Skeletal muscle satellite cell (primary cell): ENCODE data around the gene CYP4F12.

Experiments used
- H3K27me3 ChIP-seq: 2 replicates; pipeline ENCODE4 v1.7.0; 2013; ENCODE audit warnings: low read length; ENCODE audit not compliant: control insufficient read depth, insufficient read depth
- H3K36me3 ChIP-seq: 2 replicates; pipeline ENCODE4 v1.7.0; 2013; ENCODE audit warnings: mild to moderate bottlenecking, control low read depth, low read length; ENCODE audit not compliant: insufficient read depth
- H3K4me1 ChIP-seq: 2 replicates; pipeline ENCODE4 v1.7.0; 2013; ENCODE audit warnings: low read length; ENCODE audit not compliant: control insufficient read depth, insufficient read depth
- H3K4me2 ChIP-seq: 2 replicates; pipeline ENCODE4 v1.7.0; 2013; ENCODE audit warnings: mild to moderate bottlenecking, low read length
- H3K4me3 ChIP-seq: 2 replicates; pipeline ENCODE4 v1.7.0; 2013; ENCODE audit warnings: low read length
- H3K9ac ChIP-seq: 2 replicates; pipeline ENCODE4 v1.7.0; 2013; ENCODE audit warnings: mild to moderate bottlenecking, low read depth, low read length, moderate library complexity
- H3K9me3 ChIP-seq: replicated peaks from 2 replicates; pipeline ENCODE4 v1.7.0; 2013; ENCODE audit warnings: mild to moderate bottlenecking, control low read depth, low read length

The CYP4F12 gene

GRCh38 chr19:15721268-15721667, 48.4 kb downstream of the CYP4F12 start:
- H3K9ac ChIP-seq, result no peak overlapping the region
- H3K9me3 ChIP-seq, result peaks cover 3% of the 10 kb centered on the region
- no peaks in the 10 kb centered on the region for H3K36me3 ChIP-seq
- H3K4me3 ChIP-seq, result no peak overlapping the region
- H3K4me2 ChIP-seq, result no peak overlapping the region
- H3K27me3 ChIP-seq, result no peaks in the 10 kb centered on the region
- no peaks in the 10 kb centered on the region for H3K4me1 ChIP-seq

GRCh38 chr19:15722956-15723355, 50.1 kb downstream of the CYP4F12 start:
- no peaks in the 10 kb centered on the region for H3K27me3 ChIP-seq
- no peak overlapping the region for H3K9ac ChIP-seq
- no peak overlapping the region for H3K4me3 ChIP-seq

GRCh38 chr19:15727724-15728123, 54.8 kb downstream of the CYP4F12 start, which contains the start of gene OR10H2:
TSS of gene OR10H2 (plus strand) at chr19:15728024. CDS start at chr19:15728044, 20 bp downstream.
- Histone ChIP-seq H3K27me3 (no peaks in the 10 kb centered on the region), H3K36me3 (no peaks in the 10 kb centered on the region), H3K4me3 (no peak within 1 kb of the TSS), H3K4me1 (no peaks in the 10 kb centered on the region), H3K9me3 (no peaks in the 10 kb centered on the region), H3K4me2 (no peak within 1 kb of the TSS), H3K9ac (no peak within 1 kb of the TSS)

More at GRCh38 chr19:15722956-15723355, 50.1 kb downstream of the CYP4F12 start:
- Histone ChIP-seq H3K36me3 (no peaks in the 10 kb centered on the region), H3K9me3 (peaks cover 2% of the 10 kb centered on the region), H3K4me2 (no peak overlapping the region), H3K4me1 (no peaks in the 10 kb centered on the region)

GRCh38 chr19:15730538-15730937, 57.7 kb downstream of the CYP4F12 start:
- Histone ChIP-seq H3K4me2 (no peak overlapping the region), H3K27me3 (no peaks in the 10 kb centered on the region), H3K4me1 (no peaks in the 10 kb centered on the region)

GRCh38 chr19:15732388-15732787, 59.5 kb downstream of the CYP4F12 start:
- no peaks in the 10 kb centered on the region for H3K9me3 ChIP-seq
- H3K9ac ChIP-seq, result no peak overlapping the region
- no peaks in the 10 kb centered on the region for H3K4me1 ChIP-seq
- no peak overlapping the region for H3K4me3 ChIP-seq
- no peaks in the 10 kb centered on the region for H3K36me3 ChIP-seq
- no peak overlapping the region for H3K4me2 ChIP-seq
- H3K27me3 ChIP-seq, result no peaks in the 10 kb centered on the region

More at GRCh38 chr19:15730538-15730937, 57.7 kb downstream of the CYP4F12 start:
- Histone ChIP-seq H3K9ac (no peak overlapping the region), H3K36me3 (no peaks in the 10 kb centered on the region), H3K4me3 (no peak overlapping the region), H3K9me3 (no peaks in the 10 kb centered on the region)

- no peak overlapping the region for H3K4me2 ChIP-seq
- no peaks in the 10 kb centered on the region for H3K9me3 ChIP-seq
- no peaks in the 10 kb centered on the region for H3K4me1 ChIP-seq
- no peak overlapping the region for H3K9ac ChIP-seq
- no peaks in the 10 kb centered on the region for H3K36me3 ChIP-seq
- H3K27me3 ChIP-seq, result no peaks in the 10 kb centered on the region
- H3K4me3 ChIP-seq, result no peak overlapping the region
Observed at GRCh38 chr19:15733895-15734294, 61.0 kb downstream of the CYP4F12 start.

GRCh38 chr19:15737722-15738121, 64.8 kb downstream of the CYP4F12 start, which contains the start of gene OR10H3:
TSS of gene OR10H3 (plus strand) at chr19:15737985. CDS start at chr19:15741393, 3,408 bp downstream.
- Histone ChIP-seq H3K4me2 (no peak within 1 kb of the TSS), H3K9ac (no peak within 1 kb of the TSS), H3K36me3 (no peaks in the 10 kb centered on the region), H3K27me3 (no peaks in the 10 kb centered on the region), H3K4me3 (no peak within 1 kb of the TSS), H3K9me3 (peaks cover 4% of the 10 kb centered on the region), H3K4me1 (no peaks in the 10 kb centered on the region)

GRCh38 chr19:15740785-15741184, 67.9 kb downstream of the CYP4F12 start:
- Histone ChIP-seq H3K9me3 (peaks cover 4% of the 10 kb centered on the region), H3K27me3 (no peaks in the 10 kb centered on the region), H3K4me3 (no peak overlapping the region), H3K9ac (no peak overlapping the region), H3K36me3 (no peaks in the 10 kb centered on the region), H3K4me2 (no peak overlapping the region), H3K4me1 (no peaks in the 10 kb centered on the region)
